Measurements from ENCODE around the gene GHDC.

The GHDC gene

DNA sequence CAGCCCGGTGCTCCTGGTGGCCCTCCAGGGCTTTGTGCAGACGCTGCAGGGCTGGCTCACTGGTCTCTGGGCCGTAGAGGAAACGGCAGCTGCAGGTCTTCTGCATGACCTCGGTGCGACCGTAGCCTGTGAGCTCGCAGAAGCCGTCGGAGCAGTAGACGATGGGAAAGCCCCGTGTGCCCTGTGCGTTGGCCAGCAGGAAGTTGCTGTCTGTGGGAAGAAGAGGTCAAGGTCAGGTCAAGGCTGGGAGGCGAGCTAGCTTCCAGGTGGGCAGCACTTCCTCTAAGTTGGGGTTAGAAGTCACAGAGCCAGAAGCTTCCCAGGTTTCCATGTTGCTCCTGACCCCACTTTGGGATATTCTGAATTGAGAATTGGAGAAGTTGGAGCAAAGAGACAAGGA, 15.5 kb downstream of the GHDC start:
- no peak overlapping the region for H2AFZ ChIP-seq (ENCODE audit: low read length)
- no peak overlapping the region for H3K27ac ChIP-seq (replicated peaks; ENCODE audit: low read length)
- H2BK12ac ChIP-seq (ENCODE audit: low read length) = no peak overlapping the region
- no peak overlapping the region for H2BK15ac ChIP-seq (ENCODE audit: low read length)
- no peak for DNase-seq (ENCODE audit: low spot score)
- H3K18ac ChIP-seq (ENCODE audit: low read length) = no peak overlapping the region
- H3K4me1 ChIP-seq (ENCODE audit: control insufficient read depth in 2 of 2, insufficient read depth in 1 of 2, low read depth in 1 of 2, low read length in 2 of 2) = peaks cover 3 to 4% of the 10 kb centered on the region in 2 donors
- H3K9ac ChIP-seq (ENCODE audit: low read depth, low read length, poor library complexity) = no peak overlapping the region
- no peak overlapping the region for H2BK5ac ChIP-seq (ENCODE audit: low read length)
- no peak overlapping the region for H3K4ac ChIP-seq (ENCODE audit: low read length)
- no peak overlapping the region for H3K23ac ChIP-seq (ENCODE audit: low read depth, low read length, poor library complexity)
- H4K8ac ChIP-seq (ENCODE audit: low read depth, low read length) = no peak overlapping the region
- no peak overlapping the region for H3K14ac ChIP-seq (ENCODE audit: low read length)
- H4K91ac ChIP-seq (ENCODE audit: low read depth, low read length, poor library complexity) = no peak overlapping the region
- no peak overlapping the region for H2BK120ac ChIP-seq (ENCODE audit: low read depth, low read length)
- no peak overlapping the region for H3K4me3 ChIP-seq (ENCODE audit: low read length in 2 of 2)
- H3K4me2 ChIP-seq (ENCODE audit: insufficient read depth, low read length, poor library complexity, severe bottlenecking) = no peak overlapping the region
- H3K27me3 ChIP-seq (ENCODE audit: control insufficient read depth in 3 of 3, insufficient read depth in 3 of 3, low read depth in 1 of 3, low read length in 3 of 3) = peaks cover 15 to 54% (median 53%) of the 10 kb centered on the region in 3 experiments
- no peak overlapping the region for H2AK5ac ChIP-seq (ENCODE audit: low read depth, low read length)
- peaks cover 0 to 2% of the 10 kb centered on the region in 2 donors for H3K9me3 ChIP-seq (replicated peaks in 1 of 2; ENCODE audit: control insufficient read depth in 2 of 2, insufficient read depth in 1 of 2, low read depth in 1 of 2, low read length in 2 of 2)
- H3K36me3 ChIP-seq (replicated peaks in 1 of 2; ENCODE audit: control insufficient read depth in 2 of 2, insufficient read depth in 2 of 2, low read length in 2 of 2) = no peaks in the 10 kb centered on the region
- no peaks in the 10 kb centered on the region for H3K79me1 ChIP-seq (ENCODE audit: low read depth, low read length)
- WGBS, 2 donors (ENCODE audit: extremely low coverage in 2 of 2, insufficient read length in 2 of 2, insufficient replicate concordance in 1 of 2) = no CpG with 5 or more reads among the region's 14 CpGs

- Histone ChIP-seq H2BK120ac (ENCODE audit: low read depth, low read length) (no peak overlapping the region), H3K36me3 (replicated peaks in 1 of 2; ENCODE audit: control insufficient read depth in 2 of 2, insufficient read depth in 2 of 2, low read length in 2 of 2) (no peaks in the 10 kb centered on the region), H3K23ac (ENCODE audit: low read depth, low read length, poor library complexity) (no peak overlapping the region), H3K9ac (ENCODE audit: low read depth, low read length, poor library complexity) (no peak overlapping the region), H3K4me2 (ENCODE audit: insufficient read depth, low read length, poor library complexity, severe bottlenecking) (no peak overlapping the region), H3K4me1 (ENCODE audit: control insufficient read depth in 2 of 2, insufficient read depth in 1 of 2, low read depth in 1 of 2, low read length in 2 of 2) (peaks cover 0 to 3% of the 10 kb centered on the region in 2 donors), H2BK12ac (ENCODE audit: low read length) (no peak overlapping the region), H3K27me3 (ENCODE audit: control insufficient read depth in 3 of 3, insufficient read depth in 3 of 3, low read depth in 1 of 3, low read length in 3 of 3) (peaks cover 10 to 53% (median 43%) of the 10 kb centered on the region in 3 experiments), H3K14ac (ENCODE audit: low read length) (no peak overlapping the region), H2BK5ac (ENCODE audit: low read length) (no peak overlapping the region), H3K9me3 (replicated peaks in 1 of 2; ENCODE audit: control insufficient read depth in 2 of 2, insufficient read depth in 1 of 2, low read depth in 1 of 2, low read length in 2 of 2) (peaks cover 0 to 2% of the 10 kb centered on the region in 2 donors), H2BK15ac (ENCODE audit: low read length) (no peak overlapping the region), H4K91ac (ENCODE audit: low read depth, low read length, poor library complexity) (no peak overlapping the region), H2AK5ac (ENCODE audit: low read depth, low read length) (no peak overlapping the region), H3K4me3 (ENCODE audit: low read length in 2 of 2) (no peak overlapping the region), H3K79me1 (ENCODE audit: low read depth, low read length) (no peaks in the 10 kb centered on the region), H2AFZ (ENCODE audit: low read length) (no peak overlapping the region), H4K8ac (ENCODE audit: low read depth, low read length) (no peak overlapping the region), H3K18ac (ENCODE audit: low read length) (no peak overlapping the region), H3K4ac (ENCODE audit: low read length) (no peak overlapping the region), H3K27ac (replicated peaks; ENCODE audit: low read length) (no peak overlapping the region)
- no CpG with 5 or more reads among the region's 2 CpGs for WGBS, 2 donors (ENCODE audit: extremely low coverage in 2 of 2, insufficient read length in 2 of 2, insufficient replicate concordance in 1 of 2)
- no peak for DNase-seq (ENCODE audit: low spot score)
Measured at GRCh38 chr17:42177684-42178083, 16.6 kb downstream of the GHDC start.

DNA sequence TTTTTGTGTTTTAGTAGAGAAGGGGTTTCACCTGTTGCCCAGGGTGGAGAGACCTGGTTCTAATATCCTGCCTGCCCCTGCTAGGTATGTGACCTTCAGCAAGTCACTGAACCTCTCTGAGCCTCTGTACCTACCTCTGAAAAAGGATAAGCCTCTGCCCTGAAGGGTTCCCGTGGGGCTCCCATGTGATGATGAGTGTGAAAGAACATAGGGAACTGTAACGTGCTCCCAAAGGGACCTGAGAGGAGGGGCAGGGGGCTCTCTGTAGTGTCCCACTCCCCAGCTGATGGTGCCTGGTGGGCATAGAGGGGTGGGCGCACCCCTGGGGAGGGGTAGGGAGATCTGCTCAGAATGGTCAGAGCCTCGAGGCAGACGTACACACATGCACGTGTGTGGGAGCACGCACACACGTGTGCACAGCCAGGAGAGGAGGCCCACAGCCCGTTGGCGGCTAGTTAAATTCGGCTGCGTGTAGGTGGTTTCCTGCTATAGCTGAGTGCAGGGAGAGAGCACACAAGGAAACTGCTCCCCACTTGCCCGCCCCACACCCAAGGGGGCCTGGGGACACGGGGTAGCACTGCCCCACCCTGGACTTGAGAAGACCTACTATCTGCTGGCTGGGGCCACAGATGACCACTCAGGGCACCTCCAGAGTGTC, 20.0 kb downstream of the GHDC start:
- H2BK12ac ChIP-seq (ENCODE audit: low read length) = no peak overlapping the region
- H3K36me3 ChIP-seq (replicated peaks in 1 of 2; ENCODE audit: control insufficient read depth in 2 of 2, insufficient read depth in 2 of 2, low read length in 2 of 2) = no peaks in the 10 kb centered on the region
- no peak overlapping the region for H2BK120ac ChIP-seq (ENCODE audit: low read depth, low read length)
- no peak overlapping the region for H3K4me2 ChIP-seq (ENCODE audit: insufficient read depth, low read length, poor library complexity, severe bottlenecking)
- H2AK5ac ChIP-seq (ENCODE audit: low read depth, low read length) = peak overlapping the region; percentile 70
- no peak overlapping the region for H3K18ac ChIP-seq (ENCODE audit: low read length)
- no peak overlapping the region for H4K91ac ChIP-seq (ENCODE audit: low read depth, low read length, poor library complexity)
- H3K79me1 ChIP-seq (ENCODE audit: low read depth, low read length) = peaks cover 3% of the 10 kb centered on the region
- H3K27me3 ChIP-seq (ENCODE audit: control insufficient read depth in 3 of 3, insufficient read depth in 3 of 3, low read depth in 1 of 3, low read length in 3 of 3) = peaks cover 0 to 49% (median 9%) of the 10 kb centered on the region in 3 experiments
- H3K9me3 ChIP-seq (replicated peaks in 1 of 2; ENCODE audit: control insufficient read depth in 2 of 2, insufficient read depth in 1 of 2, low read depth in 1 of 2, low read length in 2 of 2) = no peaks in the 10 kb centered on the region
- H2AFZ ChIP-seq (ENCODE audit: low read length) = no peak overlapping the region
- H3K9ac ChIP-seq (ENCODE audit: low read depth, low read length, poor library complexity) = peak overlapping the region; percentile 77
- no peak for DNase-seq (ENCODE audit: low spot score)
- H3K4me3 ChIP-seq (ENCODE audit: low read length in 2 of 2) = no peak overlapping the region
- H3K4me1 ChIP-seq (ENCODE audit: control insufficient read depth in 2 of 2, insufficient read depth in 1 of 2, low read depth in 1 of 2, low read length in 2 of 2) = no peaks in the 10 kb centered on the region
- H2BK15ac ChIP-seq (ENCODE audit: low read length) = no peak overlapping the region
- no peak overlapping the region for H3K27ac ChIP-seq (replicated peaks; ENCODE audit: low read length)
- H3K14ac ChIP-seq (ENCODE audit: low read length) = no peak overlapping the region
- WGBS, 2 donors (ENCODE audit: extremely low coverage in 2 of 2, insufficient read length in 2 of 2, insufficient replicate concordance in 1 of 2) = no CpG with 5 or more reads among the region's 14 CpGs
- H2BK5ac ChIP-seq (ENCODE audit: low read length) = no peak overlapping the region
- H3K23ac ChIP-seq (ENCODE audit: low read depth, low read length, poor library complexity) = peak overlapping the region; percentile 65
- no peak overlapping the region for H3K4ac ChIP-seq (ENCODE audit: low read length)
- no peak overlapping the region for H4K8ac ChIP-seq (ENCODE audit: low read depth, low read length)

GRCh38 chr17:42171831-42172230, 22.5 kb downstream of the GHDC start:
- peaks cover 3% of the 10 kb centered on the region for H3K79me1 ChIP-seq (ENCODE audit: low read depth, low read length)
- DNase-seq (ENCODE audit: low spot score) = no peak
- no CpG with 5 or more reads among the region's 11 CpGs for WGBS, 2 donors (ENCODE audit: extremely low coverage in 2 of 2, insufficient read length in 2 of 2, insufficient replicate concordance in 1 of 2)

More at GRCh38 chr17:42171831-42172230, 22.5 kb downstream of the GHDC start:
- Histone ChIP-seq H2AK5ac (ENCODE audit: low read depth, low read length) (peak overlapping the region; percentile 94), H2BK5ac (ENCODE audit: low read length) (peak overlapping the region; percentile 39), H3K18ac (ENCODE audit: low read length) (peak overlapping the region; percentile 64), H2AFZ (ENCODE audit: low read length) (no peak overlapping the region), H4K91ac (ENCODE audit: low read depth, low read length, poor library complexity) (no peak overlapping the region), H3K36me3 (replicated peaks in 1 of 2; ENCODE audit: control insufficient read depth in 2 of 2, insufficient read depth in 2 of 2, low read length in 2 of 2) (no peaks in the 10 kb centered on the region), H2BK15ac (ENCODE audit: low read length) (no peak overlapping the region), H3K14ac (ENCODE audit: low read length) (peak overlapping the region; percentile 89), H3K23ac (ENCODE audit: low read depth, low read length, poor library complexity) (peak overlapping the region; percentile 55), H3K9me3 (replicated peaks in 1 of 2; ENCODE audit: control insufficient read depth in 2 of 2, insufficient read depth in 1 of 2, low read depth in 1 of 2, low read length in 2 of 2) (peaks cover 0 to 1% of the 10 kb centered on the region in 2 donors), H3K4me2 (ENCODE audit: insufficient read depth, low read length, poor library complexity, severe bottlenecking) (no peak overlapping the region), H3K9ac (ENCODE audit: low read depth, low read length, poor library complexity) (no peak overlapping the region), H4K8ac (ENCODE audit: low read depth, low read length) (no peak overlapping the region), H3K4me3 (ENCODE audit: low read length in 2 of 2) (no peak overlapping the region), H3K27me3 (ENCODE audit: control insufficient read depth in 3 of 3, insufficient read depth in 3 of 3, low read depth in 1 of 3, low read length in 3 of 3) (peaks cover 0 to 39% (median 1%) of the 10 kb centered on the region in 3 experiments), H3K4me1 (ENCODE audit: control insufficient read depth in 2 of 2, insufficient read depth in 1 of 2, low read depth in 1 of 2, low read length in 2 of 2) (no peaks in the 10 kb centered on the region), H3K4ac (ENCODE audit: low read length) (no peak overlapping the region), H2BK120ac (ENCODE audit: low read depth, low read length) (no peak overlapping the region), H3K27ac (replicated peaks; ENCODE audit: low read length) (no peak overlapping the region), H2BK12ac (ENCODE audit: low read length) (peak overlapping the region; percentile 41)
